H1 (cell line): ENCODE data around the gene MVP. TPM values are rescaled to one million over a fixed set of nuclear protein-coding genes. Genes with fewer than 3 reads are reported as not detected.

Experiments
- CTCF ChIA-PET: fragments of 300-600 bp; sonication (Branson Sonifier 250); formaldehyde crosslinking; loops from one replicate; lab custom pipeline; 2021; ENCODE audit not compliant: partially characterized antibody; lab: Charles Lee
- POLR2A ChIA-PET: fragments of 300-600 bp; sonication (Branson Sonifier 250); formaldehyde crosslinking; loops from one replicate; lab custom pipeline; 2021; ENCODE audit warnings: inconsistent platforms; ENCODE audit not compliant: partially characterized antibody; lab: Charles Lee
- DNase-seq, 2 experiments: peaks; one replicate each; pipeline versions ENCODE4 v3.0.0 to v3.0.0-alpha.2; 2010 to 2022; ENCODE audit warnings: low spot score in 2 of 2, low read depth in 1 of 2, mixed read lengths in 1 of 2
- FAIRE-seq: peaks from 2 replicates; lab custom pipeline; 2011; peaks lifted over from hg19 to GRCh38; lab: Jason Lieb, UNC
- H2AFZ ChIP-seq: 2 replicates; pipeline ENCODE4 v1.8.1; 2012; ENCODE audit warnings: low read length, inconsistent platforms
- H2AK5ac ChIP-seq: 2 replicates; pipeline ENCODE4 v1.6.1; 2013; ENCODE audit warnings: low read depth, low read length
- H2BK120ac ChIP-seq: replicated peaks from 2 replicates; pipeline ENCODE3; 2013; ENCODE audit warnings: low read depth, low read length, inconsistent platforms
- H2BK12ac ChIP-seq: 2 replicates; pipeline ENCODE4 v1.6.1; 2013; ENCODE audit warnings: low read depth, low read length
- H2BK15ac ChIP-seq: 2 replicates; pipeline ENCODE4 v1.6.1; 2013; ENCODE audit warnings: low read length
- H2BK20ac ChIP-seq: 2 replicates; pipeline ENCODE4 v1.6.1; 2013; ENCODE audit warnings: low read length
- H2BK5ac ChIP-seq: 2 replicates; pipeline ENCODE4 v1.6.1; 2013; ENCODE audit warnings: low read depth, low read length
- H3K14ac ChIP-seq: 2 replicates; pipeline ENCODE4 v1.6.1; 2013; ENCODE audit warnings: inconsistent platforms; ENCODE audit not compliant: insufficient read length
- H3K18ac ChIP-seq: 2 replicates; pipeline ENCODE4 v1.6.1; 2013; ENCODE audit warnings: low read length; ENCODE audit errors: extremely low read depth
- H3K23ac ChIP-seq: 2 replicates; pipeline ENCODE4 v1.6.1; 2013; ENCODE audit warnings: inconsistent platforms; ENCODE audit not compliant: insufficient read length
- H3K23me2 ChIP-seq: 2 replicates; pipeline ENCODE4 v1.6.1; 2013; ENCODE audit warnings: low read depth, low read length
- H3K27ac ChIP-seq: 2 replicates; pipeline ENCODE4 v1.6.1; 2011; ENCODE audit warnings: low read depth, low read length, inconsistent platforms
- H3K27me3 ChIP-seq, 4 experiments: replicated peaks in 1 of 4; 1 replicate in 1 of 4; 2 replicates in 3 of 4; pipeline versions ENCODE4 v1.6.1 to v1.8.1; 2011 to 2013; ENCODE audit warnings: low read length in 3 of 4, mild to moderate bottlenecking in 3 of 4, inconsistent platforms in 2 of 4, mixed read lengths in 2 of 4, moderate library complexity in 1 of 4; ENCODE audit not compliant: control insufficient read depth in 3 of 4, insufficient read depth in 3 of 4; ENCODE audit errors: extremely low read depth in 1 of 4
- H3K36me3 ChIP-seq, 4 experiments: 2 replicates each; pipeline versions ENCODE4 v1.6.1 to v1.8.1; 2011 to 2013; ENCODE audit warnings: mild to moderate bottlenecking in 4 of 4, low read length in 3 of 4, moderate library complexity in 2 of 4, control low read depth in 1 of 4, inconsistent platforms in 1 of 4; ENCODE audit not compliant: insufficient read depth in 4 of 4, control insufficient read depth in 2 of 4
- H3K4ac ChIP-seq: replicated peaks from 2 replicates; pipeline ENCODE3; 2013; ENCODE audit warnings: low read length, low read depth, mixed read lengths, inconsistent platforms; ENCODE audit not compliant: insufficient read length
- H3K4me1 ChIP-seq, 4 experiments: replicated peaks in 1 of 4; 1 replicate in 1 of 4; 2 replicates in 3 of 4; pipeline versions ENCODE4 v1.6.1 to v1.8.1; 2011 to 2013; ENCODE audit warnings: low read length in 3 of 4, inconsistent platforms in 2 of 4, mixed read lengths in 1 of 4; ENCODE audit not compliant: insufficient read depth in 4 of 4, control insufficient read depth in 3 of 4
- H3K4me2 ChIP-seq, 2 experiments: 2 replicates each; pipeline versions ENCODE4 v1.6.1 to v1.8.1; 2011 to 2013; ENCODE audit warnings: low read depth in 2 of 2, low read length in 2 of 2, control low read depth in 1 of 2, inconsistent platforms in 1 of 2, mild to moderate bottlenecking in 1 of 2; ENCODE audit not compliant: insufficient read depth in 1 of 2
- H3K4me3 ChIP-seq, 4 experiments: fragments of 200-600, 300-600 bp in 1 of 4; sonication (generic), shearing (Covaris generic), sonication (Bioruptor Twin) in 1 of 4; 2 replicates each; pipeline versions ENCODE4 v1.5.1 to v1.8.1; 2011 to 2016; ENCODE audit warnings: low read length in 4 of 4, low read depth in 3 of 4, control low read depth in 2 of 4, inconsistent platforms in 2 of 4, mild to moderate bottlenecking in 2 of 4, mixed read lengths in 1 of 4, moderate library complexity in 1 of 4; ENCODE audit not compliant: insufficient read depth in 2 of 4; ENCODE audit errors: extremely low read depth in 1 of 4
- H3K56ac ChIP-seq: replicated peaks from 2 replicates; pipeline ENCODE3; 2013; ENCODE audit warnings: low read depth, mild to moderate bottlenecking, mixed read lengths, low read length, inconsistent platforms; ENCODE audit not compliant: insufficient read length
- H3K79me1 ChIP-seq: 2 replicates; pipeline ENCODE4 v1.6.1; 2013; ENCODE audit warnings: low read depth, low read length, control low read depth
- H3K79me2 ChIP-seq, 2 experiments: 2 replicates each; pipeline versions ENCODE4 v1.6.1 to v1.8.1; 2012 to 2013; ENCODE audit warnings: low read length in 2 of 2, mild to moderate bottlenecking in 2 of 2, inconsistent platforms in 1 of 2; ENCODE audit not compliant: insufficient read depth in 2 of 2, control insufficient read depth in 1 of 2
- H3K9ac ChIP-seq, 4 experiments: replicated peaks in 1 of 4; 1 replicate in 1 of 4; 2 replicates in 3 of 4; pipeline versions ENCODE4 v1.6.1 to v1.8.1; 2011 to 2013; ENCODE audit warnings: low read depth in 3 of 4, low read length in 3 of 4, control low read depth in 2 of 4, mild to moderate bottlenecking in 2 of 4, moderate library complexity in 2 of 4, inconsistent platforms in 1 of 4; ENCODE audit errors: extremely low read depth in 1 of 4
- H3K9me3 ChIP-seq, 2 experiments: 2 replicates each; pipeline versions ENCODE4 v1.6.1 to v1.8.1; 2012 to 2013; ENCODE audit warnings: mild to moderate bottlenecking in 2 of 2, moderate library complexity in 2 of 2, control low read depth in 1 of 2, inconsistent platforms in 1 of 2, low read depth in 1 of 2, low read length in 1 of 2, mixed read lengths in 1 of 2; ENCODE audit not compliant: insufficient read depth in 2 of 2
- H4K20me1 ChIP-seq, 2 experiments: replicated peaks in 1 of 2; 2 replicates each; pipeline versions ENCODE3 to v1.8.1; 2011 to 2013; ENCODE audit warnings: inconsistent platforms in 2 of 2, low read length in 2 of 2, mild to moderate bottlenecking in 1 of 2; ENCODE audit not compliant: insufficient read depth in 2 of 2, control insufficient read depth in 1 of 2
- H4K5ac ChIP-seq: 2 replicates; pipeline ENCODE4 v1.6.1; 2013; ENCODE audit warnings: low read length, low read depth, mixed read lengths, inconsistent platforms; ENCODE audit not compliant: insufficient read length
- H4K8ac ChIP-seq: 2 replicates; pipeline ENCODE4 v1.8.0; 2013; ENCODE audit warnings: mild to moderate bottlenecking, moderate library complexity, low read length, inconsistent platforms; ENCODE audit not compliant: insufficient read depth; ENCODE audit errors: extremely low read depth
- H4K91ac ChIP-seq: replicated peaks from 2 replicates; pipeline ENCODE3; 2013; ENCODE audit warnings: low read length, mixed read lengths, inconsistent platforms; ENCODE audit not compliant: insufficient read length
- ATF3 ChIP-seq: IDR thresholded peaks from 2 replicates; pipeline ENCODE4 v1.6.1; 2011; ENCODE audit warnings: low read depth, mild to moderate bottlenecking, low read length; ENCODE audit not compliant: insufficient read depth
- CHD2 ChIP-seq: IDR thresholded peaks from 2 replicates; pipeline ENCODE4 v1.6.1; 2012; ENCODE audit warnings: low read length, improper control_type of control experiment
- TAF7 ChIP-seq: optimal IDR thresholded peaks from 2 replicates; pipeline ENCODE3; 2011; ENCODE audit warnings: low read depth, mild to moderate bottlenecking, inconsistent platforms, low read length, moderate library complexity, borderline replicate concordance
- USF2 ChIP-seq: IDR thresholded peaks from 2 replicates; pipeline ENCODE4 v1.6.1; 2011; ENCODE audit warnings: low read length, improper control_type of control experiment
- WGBS, 2 experiments: shearing (Covaris generic) in 1 of 2; methylation state at CpG; one replicate each; pipeline versions ENCODE4 v1.1.6 to v1.1.7; 2013 to 2015; ENCODE audit warnings: low lambda C conversion rate in 2 of 2, mixed read lengths in 2 of 2, inconsistent platforms in 1 of 2, low coverage in 1 of 2, missing lambda C conversion rate in 1 of 2; ENCODE audit not compliant: insufficient replicate concordance in 2 of 2, insufficient coverage in 1 of 2, insufficient read length in 1 of 2; ENCODE audit errors: extremely low coverage in 1 of 2, missing lambda C conversion rate in 1 of 2; 5-methylcytosine and 5-hydroxymethylcytosine counted together
- polyA plus RNA-seq, 7 experiments: library from polyadenylated mRNA; depleted of rRNA in 3 of 7; stranded (reverse) in 5 of 7; unstranded in 2 of 7; fragments of >200 nt in 5 of 7; fragments of 200-250 nt in 2 of 7; gene quantifications; 1 replicate in 5 of 7; 2 replicates in 1 of 7; 4 replicates in 1 of 7; pipeline versions ENCODE4 v1.2.1 to v1.2.3, GENCODE V29; 2011 to 2013; ENCODE audit warnings: missing spikeins in 2 of 7, mixed read lengths in 2 of 7
- total RNA-seq: library from RNA; stranded (reverse); fragmentation: NEBNext Ultra II Directional; extraction: Animal tissue kit (Norgen Biotek cat#: 25700); gene quantifications from 2 replicates; pipeline ENCODE4 v1.2.1, GENCODE V29; 2021

The MVP gene
- total and polyA plus RNA-seq, 2 of the 8 experiments (the other 6 are each of a cell fraction or from before 2014, with no cell fraction given): 1.9 TPM

- Histone ChIP-seq H4K5ac (no peak overlapping the region), H4K8ac (no peak overlapping the region), H2BK15ac (no peak overlapping the region), H2AFZ (no peak overlapping the region), H3K14ac (no peak overlapping the region), H3K4me2 (no peak overlapping the region), H3K79me1 (no peaks in the 10 kb centered on the region), H2BK5ac (no peak overlapping the region), H3K27ac (no peak overlapping the region), H3K56ac (no peak overlapping the region), H2BK20ac (no peak overlapping the region), H3K79me2 (no peaks in the 10 kb centered on the region), H3K4ac (no peak overlapping the region), H3K18ac (no peak overlapping the region), H3K9me3 (no peaks in the 10 kb centered on the region), H3K9ac (no peak overlapping the region), H2BK12ac (no peak overlapping the region), H2BK120ac (no peak overlapping the region), H3K23ac (no peak overlapping the region), H3K36me3 (peaks cover 0 to 9% (median 6%) of the 10 kb centered on the region in 4 experiments; a peak in 7 of 8 replicates), H3K4me1 (no peaks in the 10 kb centered on the region), H4K91ac (no peak overlapping the region), H4K20me1 (peaks cover 0 to 1% of the 10 kb centered on the region in 2 experiments), H3K27me3 (no peaks in the 10 kb centered on the region), H3K4me3 (no peak overlapping the region), H3K23me2 (no peaks in the 10 kb centered on the region), H2AK5ac (no peak overlapping the region)
- no peak for FAIRE-seq
- TF ChIP-seq ATF3 (no peak), CHD2 (no peak), USF2 (peak; percentile 24; the same call in 1 of the 2 replicates), TAF7 (no peak)
- 91% methylated on average over 6 of the region's 6 CpGs; no CpG with 5 or more reads in 1 of the 2 experiments for WGBS, 2 experiments
- POLR2A ChIA-PET: no interaction called here
- no peak for DNase-seq
- CTCF ChIA-PET: interaction anchor here (0.6 to 1.6 kb wide), 2 partner anchors 148 to 207 kb away, joined by 4 to 7 read pairs; no protein-coding TSS in a partner anchor
Measured at GRCh38 chr16:29883987-29884386, 63.7 kb downstream of the MVP start.
